Measurements from ENCODE around the gene MYL9.
"Not testable (repeated sequence)": the region's sequence is repeated elsewhere in the genome, so short reads cannot be mapped to it uniquely, and the experiment has no call there.

MYL9 gene

GRCh38 chr20:36541227-36541767 lies at the start of gene MYL9:
MYL9 (plus strand) TSS chr20:36541519; CDS start chr20:36544885, 3,366 bp downstream.
- no peak for DNase-seq

- DNase-seq, result peak; percentile 48
Observed at GRCh38 chr20:36491901-36492617, 49.3 kb upstream of the MYL9 start.

GRCh38 chr20:36493051-36493800 lies 48.1 kb upstream of the MYL9 start:
- DNase-seq, result no peak

- no peak for DNase-seq
Observed at GRCh38 chr20:36493801-36494114, 47.6 kb upstream of the MYL9 start.

- no peak for DNase-seq
Observed at GRCh38 chr20:36496707-36497669, 44.3 kb upstream of the MYL9 start.

- no peak for DNase-seq
Observed at GRCh38 chr20:36497856-36498255, 43.5 kb upstream of the MYL9 start.

- DNase-seq, result no peak
Observed at GRCh38 chr20:36498386-36499179, 42.7 kb upstream of the MYL9 start.

- DNase-seq, result no peak
Observed at GRCh38 chr20:36499211-36499610, 42.1 kb upstream of the MYL9 start.

- DNase-seq, result no peak
Observed at GRCh38 chr20:36499723-36500501, 41.4 kb upstream of the MYL9 start.

GRCh38 chr20:36501367-36502006 lies 39.8 kb upstream of the MYL9 start:
- DNase-seq, result no peak

- no peak for DNase-seq
Observed at GRCh38 chr20:36504295-36504694, 37.0 kb upstream of the MYL9 start.

GRCh38 chr20:36506253-36506652 lies 35.1 kb upstream of the MYL9 start:
- peak; percentile 13 for DNase-seq

- DNase-seq, result no peak
Observed at GRCh38 chr20:36507746-36508145, 33.6 kb upstream of the MYL9 start.

- no peak for DNase-seq
Observed at GRCh38 chr20:36519012-36519719, 22.2 kb upstream of the MYL9 start.

GRCh38 chr20:36519944-36520343 lies 21.4 kb upstream of the MYL9 start:
- no peak for DNase-seq

- no peak for DNase-seq
Observed at GRCh38 chr20:36521526-36521925, 19.8 kb upstream of the MYL9 start.

- not testable (repeated sequence) for DNase-seq
Observed at GRCh38 chr20:36522412-36522811, 18.9 kb upstream of the MYL9 start.

GRCh38 chr20:36523341-36523740 lies 18.0 kb upstream of the MYL9 start:
- DNase-seq, result peak; percentile 52

- DNase-seq, result no peak
Observed at GRCh38 chr20:36525620-36526365, 15.5 kb upstream of the MYL9 start.
